Amygdala (tissue), 56 donors: ENCODE measurements around the gene AUTS2.
A peak's percentile ranks its signal among the peaks of the same experiment; 100 is the strongest.

Source experiments
- DNase-seq, 56 donors: peaks; one replicate each; lab custom pipeline; 2025; lab: John Stamatoyannopoulos, UW

Gene AUTS2

DNA sequence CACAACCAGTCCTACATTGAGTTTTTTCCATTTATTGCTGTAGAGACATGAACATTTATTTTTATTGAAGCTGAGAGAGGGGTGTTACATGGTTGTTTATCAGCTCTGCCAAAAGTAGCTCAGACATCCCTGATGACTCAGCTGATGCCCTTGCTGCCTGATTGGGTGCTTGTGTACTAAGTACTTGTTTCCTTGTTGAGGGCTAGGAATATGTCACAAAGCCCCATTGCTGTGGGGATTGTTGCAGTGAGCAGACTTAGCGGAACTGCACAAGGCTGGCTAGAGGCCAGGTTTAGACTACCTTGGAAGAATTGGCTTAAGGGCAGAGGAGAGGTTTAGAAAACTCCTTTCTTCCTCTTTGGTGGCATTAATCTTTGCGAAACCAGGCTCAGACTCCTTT lies 110.6 kb downstream of the AUTS2 start:
- DNase-seq = peak in 4 of 56 donors; percentile 0 to 49 (median 9)

DNA sequence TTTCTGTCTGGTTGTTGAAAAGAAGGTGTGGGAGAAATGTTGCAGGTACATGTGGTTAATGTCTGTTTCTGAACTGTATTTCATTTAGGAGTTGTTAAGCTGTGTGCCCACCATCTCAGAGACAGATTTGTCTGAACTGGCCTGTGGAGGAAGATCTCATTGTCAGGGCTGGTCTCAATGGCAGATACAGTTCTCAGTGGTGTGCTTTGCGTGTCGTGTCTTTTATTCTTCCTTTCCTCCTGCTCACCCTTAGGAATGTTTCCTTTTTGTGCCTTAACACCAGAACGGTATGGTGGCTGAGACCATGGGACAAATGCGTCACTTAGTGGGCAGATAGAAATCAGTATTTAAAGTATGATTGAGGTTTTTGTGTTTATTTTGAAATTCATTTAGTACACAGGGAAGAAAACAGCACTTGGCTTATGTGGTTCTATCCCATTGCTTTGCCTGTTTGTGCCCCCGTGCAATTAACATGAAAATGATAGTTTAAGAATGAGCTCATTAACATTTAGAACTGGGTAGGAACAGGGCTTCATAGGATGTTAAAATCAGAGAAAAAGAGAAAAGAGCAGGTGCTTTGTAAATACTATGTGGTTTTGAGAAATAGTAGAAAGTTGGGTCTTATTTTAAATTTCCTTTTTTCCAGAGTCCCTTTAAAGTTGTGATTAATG lies 112.6 kb downstream of the AUTS2 start:
- no peak for DNase-seq

GRCh38 chr7:69714886-69715576 lies 116.8 kb downstream of the AUTS2 start:
- no peak for DNase-seq

DNA sequence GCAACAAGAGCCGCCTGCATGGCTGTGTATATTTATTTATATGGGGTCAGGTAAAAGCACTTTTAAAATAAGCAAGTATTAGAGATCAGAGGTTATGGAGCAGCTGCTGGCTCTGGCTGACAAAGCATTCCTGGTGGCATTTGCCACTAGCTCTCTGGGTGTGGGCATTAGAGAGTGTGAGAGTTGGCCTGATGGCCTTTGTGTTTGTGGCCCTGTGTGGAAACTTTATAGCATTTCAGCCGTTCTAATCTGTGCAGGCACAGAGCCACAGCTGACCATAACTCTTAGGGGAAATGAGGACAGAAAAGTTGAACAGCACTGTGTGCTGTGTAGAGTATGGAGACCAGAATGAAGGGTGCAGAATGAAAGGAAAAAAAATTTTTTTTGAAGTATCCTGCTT lies 118.9 kb downstream of the AUTS2 start:
- no peak for DNase-seq

DNA sequence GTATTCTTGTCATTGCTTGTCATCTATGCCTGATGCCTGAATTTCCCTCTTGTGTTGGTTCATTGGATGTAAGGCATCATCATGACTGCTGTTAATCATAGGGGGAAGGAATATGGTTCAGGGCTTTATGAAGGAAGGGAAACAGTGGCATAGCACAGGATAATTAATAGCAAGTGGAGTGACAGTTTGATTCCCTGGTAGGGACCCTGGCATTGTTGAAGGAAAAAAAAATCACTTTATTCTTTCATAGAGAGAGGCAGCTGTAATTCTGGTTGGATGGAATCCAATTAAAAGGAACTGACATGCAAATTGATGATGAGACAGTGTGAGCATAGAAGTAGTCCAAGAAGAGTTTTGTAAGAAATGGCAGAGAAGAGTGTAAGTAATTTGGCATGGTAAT lies 121.4 kb downstream of the AUTS2 start:
- DNase-seq = no peak

DNA sequence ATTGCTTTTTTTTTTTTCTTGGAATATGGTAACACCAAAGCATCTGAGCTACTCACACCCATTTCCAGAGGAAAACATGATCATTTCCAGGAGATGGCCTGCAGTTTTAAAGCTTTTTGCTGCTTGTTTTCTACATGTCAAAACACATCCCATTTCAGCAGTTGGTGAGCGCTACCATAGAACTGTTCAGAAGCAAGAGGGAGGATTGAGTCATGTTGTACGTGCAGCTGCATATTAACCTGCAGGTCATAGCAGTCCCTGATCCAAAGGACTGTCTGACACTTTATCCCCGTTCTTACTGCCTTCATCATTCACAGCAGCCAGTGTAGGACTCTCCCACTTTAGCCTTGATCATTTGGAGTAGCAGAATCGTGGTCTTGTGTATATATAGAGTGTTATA lies 124.6 kb downstream of the AUTS2 start:
- no peak for DNase-seq

GRCh38 chr7:69723663-69724062 lies 125.4 kb downstream of the AUTS2 start:
- no peak for DNase-seq

DNA sequence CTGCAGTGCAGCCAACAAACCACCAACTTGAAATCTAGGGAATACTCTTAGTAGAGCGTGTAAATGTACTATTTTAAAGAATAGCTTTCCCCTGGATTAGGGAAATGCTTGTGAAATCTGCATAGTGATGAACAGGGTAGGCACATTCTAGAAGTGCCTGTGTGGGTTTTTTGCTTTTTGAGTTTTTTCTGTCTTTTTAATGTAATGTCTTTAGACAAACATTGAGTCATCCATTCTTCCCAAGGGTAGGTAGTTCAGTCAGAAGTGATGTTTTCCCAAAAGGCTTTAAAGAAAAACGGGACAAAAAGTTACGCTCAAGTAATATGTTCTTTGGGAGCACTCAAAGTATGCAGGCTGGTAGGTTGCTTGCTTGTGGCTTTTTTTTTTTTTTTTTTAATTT lies 130.0 kb downstream of the AUTS2 start:
- no peak for DNase-seq

- DNase-seq = no peak
Observed at GRCh38 chr7:69732203-69732602, 133.9 kb downstream of the AUTS2 start.

GRCh38 chr7:69735582-69735981 lies 137.3 kb downstream of the AUTS2 start:
- DNase-seq = no peak

GRCh38 chr7:69736126-69736810 lies 138.0 kb downstream of the AUTS2 start:
- no peak for DNase-seq

GRCh38 chr7:69738396-69738951 lies 140.2 kb downstream of the AUTS2 start:
- no peak for DNase-seq

DNA sequence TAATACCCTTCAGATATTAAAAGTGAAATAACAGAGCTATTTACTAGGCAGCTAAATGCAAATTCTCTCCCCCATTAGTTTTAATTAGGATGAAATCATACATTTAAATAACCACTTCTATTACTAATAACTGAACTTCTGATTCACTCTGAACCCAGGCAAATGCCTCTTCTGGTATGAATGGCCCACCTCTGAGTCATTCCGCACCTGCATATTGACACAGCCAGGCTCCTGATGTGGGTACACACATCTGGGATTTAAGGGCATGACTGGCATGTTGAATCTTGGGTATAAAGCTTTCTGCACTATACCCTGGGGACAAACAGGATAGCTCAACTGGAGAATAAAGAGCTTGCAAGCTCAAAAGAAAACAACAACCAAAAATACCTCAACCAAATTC lies 140.9 kb downstream of the AUTS2 start:
- DNase-seq = no peak

DNA sequence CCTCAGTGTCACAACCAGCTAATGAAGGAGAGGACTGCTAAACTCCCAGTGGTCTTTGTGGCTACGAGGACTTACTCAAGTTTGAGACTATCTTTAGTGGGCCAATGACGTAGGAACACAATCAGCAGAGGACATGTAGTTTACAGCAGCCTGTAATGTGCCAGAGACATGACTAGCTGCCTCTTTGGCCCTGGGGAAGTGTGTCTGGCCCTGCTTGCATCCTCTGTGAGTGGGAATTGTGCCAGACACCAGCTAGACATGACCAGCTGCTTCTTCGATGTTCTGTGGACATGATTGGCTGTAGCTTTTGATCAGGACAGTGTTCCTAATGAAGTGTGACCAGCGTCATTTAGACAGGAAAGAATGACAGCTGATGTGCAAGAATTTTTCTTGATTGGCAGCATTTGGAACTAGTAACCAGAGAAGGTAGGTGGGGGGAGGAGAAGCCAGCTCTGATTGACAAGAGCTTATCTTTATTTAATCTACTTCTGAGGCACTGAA lies 141.7 kb downstream of the AUTS2 start:
- peak in 36 of 56 donors; percentile 1 to 55 (median 20) for DNase-seq

DNA sequence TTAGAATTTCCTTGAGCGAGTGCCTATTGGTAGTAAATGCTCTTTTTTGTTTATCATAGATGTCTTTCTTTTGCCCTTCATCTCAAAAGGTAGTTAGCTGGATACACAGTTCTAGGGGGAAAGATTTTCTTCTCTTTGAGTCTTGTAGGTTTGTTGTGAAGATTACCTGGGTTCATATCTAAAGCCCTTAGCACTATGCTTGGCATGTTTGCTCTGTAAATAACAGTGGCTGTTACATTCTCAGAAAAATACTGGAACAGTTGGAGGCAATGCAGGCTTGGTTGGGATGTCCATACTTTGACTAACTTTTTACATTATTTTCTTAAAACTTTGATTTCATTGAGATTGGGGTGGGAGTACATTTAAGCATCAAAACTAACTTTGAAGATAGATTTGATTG lies 144.0 kb downstream of the AUTS2 start:
- DNase-seq = no peak

GRCh38 chr7:69743436-69743835 lies 145.2 kb downstream of the AUTS2 start:
- no peak for DNase-seq

GRCh38 chr7:69744026-69744425 lies 145.8 kb downstream of the AUTS2 start:
- no peak for DNase-seq

GRCh38 chr7:69746383-69746782 lies 148.1 kb downstream of the AUTS2 start:
- no peak for DNase-seq

- no peak for DNase-seq
Observed at GRCh38 chr7:69747144-69747543, 148.9 kb downstream of the AUTS2 start.

DNA sequence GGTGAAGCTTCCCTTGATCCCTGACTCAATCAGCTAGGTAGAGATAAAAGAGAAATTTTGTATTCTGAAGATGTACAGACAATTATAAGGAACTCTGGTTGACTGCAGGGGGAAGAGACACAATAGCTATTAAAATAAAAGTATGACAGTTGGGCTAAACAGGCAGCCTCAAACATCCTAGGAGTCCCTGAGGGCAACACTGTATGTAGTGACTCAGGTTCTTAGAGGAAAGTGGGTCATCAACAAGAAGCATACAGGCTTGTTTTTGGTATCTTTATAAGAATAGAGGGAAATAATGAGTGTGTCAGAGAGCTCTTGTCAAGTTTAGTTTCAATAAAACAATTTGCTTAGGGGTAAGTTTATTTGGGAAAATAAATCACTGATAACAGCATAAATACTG lies 150.3 kb downstream of the AUTS2 start:
- no peak for DNase-seq

GRCh38 chr7:69749372-69749979 lies 151.2 kb downstream of the AUTS2 start:
- DNase-seq = no peak
